HG02763 (cell line): ENCODE measurements around the gene PWP1.
A peak's percentile ranks its signal among the peaks of the same experiment; 100 is the strongest.

Source experiments
- ATAC-seq: cut with Tn5 transposase; IDR thresholded peaks from one replicate; pipeline ENCODE4 v1.9.1; 2021; ENCODE audit warnings: mild to moderate bottlenecking, moderate library complexity; ENCODE audit not compliant: unreplicated experiment

Gene PWP1

DNA sequence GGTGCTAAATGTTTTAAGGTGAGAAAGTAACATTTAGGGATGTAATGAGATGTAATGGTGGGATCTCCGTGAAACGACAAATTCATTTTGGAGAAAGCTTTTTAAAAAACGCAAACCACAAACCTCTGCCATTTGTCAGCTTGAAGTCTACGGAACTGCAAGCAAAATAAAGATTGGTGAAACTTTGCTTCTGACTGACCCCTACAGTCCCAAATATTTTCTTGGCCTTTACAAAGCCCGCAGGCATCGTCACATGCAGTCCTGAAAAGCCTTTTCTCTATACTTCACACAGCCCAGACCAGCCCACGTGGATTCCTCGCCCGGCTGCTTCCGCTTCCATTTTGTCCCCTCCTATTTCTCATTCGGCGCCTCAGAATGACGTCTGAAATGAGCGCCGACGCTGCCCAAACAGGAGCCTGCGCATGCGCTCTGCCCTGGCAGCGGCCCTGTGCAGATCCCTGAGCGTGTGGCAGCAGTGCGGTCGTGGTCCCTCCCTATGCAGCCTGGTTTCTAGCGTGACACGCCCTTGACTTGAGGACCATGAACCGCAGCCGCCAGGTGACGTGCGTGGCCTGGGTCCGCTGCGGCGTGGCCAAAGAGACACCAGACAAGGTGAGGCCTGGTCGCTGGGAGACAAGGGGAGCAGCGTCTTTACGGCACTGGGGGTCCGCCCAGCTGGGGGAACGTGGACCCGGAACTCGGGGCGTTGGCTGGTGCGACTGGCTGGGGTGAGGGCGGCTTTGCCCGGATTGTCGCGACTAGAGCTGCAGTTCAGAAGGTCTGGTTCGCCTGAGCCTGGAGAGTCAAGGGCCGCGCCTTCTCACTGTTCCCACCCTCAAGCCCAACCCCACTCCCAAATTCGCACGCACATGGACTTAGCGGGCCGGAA lies at the start of gene PWP1:
TSS of gene PWP1 (plus strand) at position 440 of the 889 bp plus-strand sequence. CDS start at position 541, 101 bp downstream.
- ATAC-seq: peak; percentile 88

DNA sequence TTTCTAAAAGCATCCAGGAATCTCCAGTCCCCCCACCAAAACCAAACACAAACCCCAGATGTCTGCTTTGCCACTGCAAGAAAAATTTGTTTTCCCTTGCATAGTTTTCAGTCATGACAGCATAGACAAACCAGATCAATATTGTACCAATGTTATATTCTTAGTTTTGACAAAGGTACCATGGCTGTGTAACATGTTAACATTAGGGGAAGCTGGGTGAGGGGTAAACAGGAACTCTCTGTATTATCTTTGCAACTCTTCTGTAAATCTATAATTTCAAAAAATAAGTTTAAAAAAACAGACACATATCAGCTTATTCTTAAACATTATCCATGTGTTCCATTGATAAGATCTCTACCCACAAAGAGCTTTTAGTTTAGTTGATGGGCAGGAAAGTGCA lies 44.4 kb upstream of the PWP1 start:
- no peak for ATAC-seq

- ATAC-seq: no peak
Measured at GRCh38 chr12:107642240-107642639, 43.4 kb upstream of the PWP1 start.

GRCh38 chr12:107645630-107646333 lies 39.8 kb upstream of the PWP1 start:
- no peak for ATAC-seq

GRCh38 chr12:107646436-107646835 lies 39.2 kb upstream of the PWP1 start:
- ATAC-seq: no peak

DNA sequence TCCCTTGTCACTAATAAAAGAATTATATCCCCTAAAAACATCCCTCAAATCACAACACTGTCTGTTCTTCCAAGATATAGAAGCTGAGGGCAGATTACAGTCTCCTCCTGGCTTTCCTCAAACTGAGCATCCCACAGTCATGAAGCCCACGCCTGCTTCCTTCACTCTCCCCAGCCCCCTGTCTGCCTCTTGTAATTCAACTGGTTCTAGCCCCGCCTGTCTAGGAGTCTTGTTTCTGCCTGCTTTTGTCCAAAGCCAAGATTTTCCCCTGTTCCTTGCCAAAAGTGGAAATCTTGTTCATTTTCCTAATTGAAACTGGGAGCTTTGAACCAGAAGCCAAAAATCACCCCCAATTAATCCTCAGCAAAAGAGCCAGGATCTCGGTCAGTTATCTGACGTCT lies 35.9 kb upstream of the PWP1 start:
- no peak for ATAC-seq

GRCh38 chr12:107650977-107651376 lies 34.6 kb upstream of the PWP1 start:
- no peak for ATAC-seq

DNA sequence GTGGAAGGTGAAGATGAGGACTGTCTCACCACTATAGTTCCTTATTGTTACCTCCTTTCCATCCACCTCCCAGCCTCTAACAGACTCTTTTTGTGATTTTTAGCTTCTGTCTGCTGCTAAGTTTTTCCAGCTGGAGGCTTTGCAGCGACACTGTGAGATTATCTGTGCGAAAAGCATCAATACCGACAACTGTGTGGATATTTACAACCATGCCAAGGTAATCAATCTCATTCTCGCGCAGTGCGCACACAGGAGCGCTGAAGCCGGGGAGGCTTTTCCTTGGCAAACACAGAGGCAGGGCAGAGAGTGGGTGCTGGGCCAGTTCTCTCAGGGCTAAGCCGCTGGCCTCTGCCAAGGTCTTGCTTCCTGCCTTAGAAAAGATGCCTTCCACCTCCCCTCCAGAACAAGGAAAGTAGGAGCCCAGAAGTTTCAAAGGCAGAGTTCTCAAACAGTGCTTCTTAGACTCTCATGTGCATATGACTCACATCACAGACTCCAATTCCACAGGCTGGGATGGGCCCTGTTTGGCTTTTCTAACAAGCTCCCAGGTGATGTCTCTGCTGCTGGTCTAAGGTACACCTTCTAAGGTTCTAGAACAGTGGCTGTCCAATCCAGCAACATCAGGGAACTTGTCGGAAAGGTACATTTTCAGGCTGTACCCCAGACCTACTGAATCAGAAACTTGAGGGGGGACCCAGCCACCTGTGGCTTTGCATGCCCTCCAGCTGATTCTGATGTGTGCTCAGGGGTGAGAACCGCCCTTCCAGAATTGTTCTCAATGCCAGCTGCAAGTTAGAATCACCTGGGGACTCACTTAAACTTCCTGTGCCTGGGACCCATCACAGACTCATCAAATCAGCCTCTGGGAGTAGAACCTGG lies 33.8 kb upstream of the PWP1 start:
- no peak for ATAC-seq

- ATAC-seq: no peak
Measured at GRCh38 chr12:107653519-107653918, 32.1 kb upstream of the PWP1 start.

- no peak for ATAC-seq
Measured at GRCh38 chr12:107654873-107655272, 30.7 kb upstream of the PWP1 start.

GRCh38 chr12:107655281-107656065 lies 30.1 kb upstream of the PWP1 start:
- no peak for ATAC-seq

- ATAC-seq: no peak
Measured at GRCh38 chr12:107656302-107656701, 29.3 kb upstream of the PWP1 start.

DNA sequence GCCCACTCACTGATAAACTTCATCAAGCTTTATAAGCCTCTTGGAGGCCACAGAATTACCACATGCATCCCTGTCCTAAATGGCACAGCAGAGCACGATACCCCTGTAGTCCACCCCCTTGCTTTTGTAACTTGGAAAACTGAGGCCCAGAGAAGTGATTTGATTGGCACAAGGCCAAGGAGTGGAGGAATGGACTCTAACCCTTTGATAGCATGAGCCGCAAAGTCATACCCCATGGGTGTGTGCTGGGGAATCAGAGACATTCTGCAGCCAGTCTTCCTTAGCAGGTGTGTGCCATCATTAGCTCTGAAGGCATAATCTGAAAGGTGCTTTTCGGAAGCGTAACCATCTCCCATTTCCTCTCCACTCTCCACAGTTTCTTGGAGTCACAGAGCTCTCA lies 28.5 kb upstream of the PWP1 start:
- no peak for ATAC-seq

DNA sequence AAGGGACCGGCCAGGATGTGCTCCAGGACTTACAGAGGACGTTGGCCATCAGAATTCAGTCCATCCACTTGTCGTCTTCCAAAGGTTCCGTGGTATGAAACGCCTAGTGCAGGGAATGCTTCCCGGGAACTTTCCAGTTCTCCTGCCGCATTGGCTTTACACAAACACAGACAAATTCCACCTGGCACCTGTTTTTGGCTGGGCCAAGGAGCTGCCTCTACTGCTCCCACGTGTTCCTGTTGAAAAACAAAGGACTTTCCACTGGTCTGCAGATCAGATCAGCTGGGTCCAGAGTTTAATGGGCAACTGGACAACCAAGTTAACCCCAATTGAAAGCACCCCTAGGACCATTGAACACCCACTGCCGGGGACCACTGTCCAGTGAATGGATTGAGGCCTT lies 28.0 kb upstream of the PWP1 start:
- no peak for ATAC-seq

DNA sequence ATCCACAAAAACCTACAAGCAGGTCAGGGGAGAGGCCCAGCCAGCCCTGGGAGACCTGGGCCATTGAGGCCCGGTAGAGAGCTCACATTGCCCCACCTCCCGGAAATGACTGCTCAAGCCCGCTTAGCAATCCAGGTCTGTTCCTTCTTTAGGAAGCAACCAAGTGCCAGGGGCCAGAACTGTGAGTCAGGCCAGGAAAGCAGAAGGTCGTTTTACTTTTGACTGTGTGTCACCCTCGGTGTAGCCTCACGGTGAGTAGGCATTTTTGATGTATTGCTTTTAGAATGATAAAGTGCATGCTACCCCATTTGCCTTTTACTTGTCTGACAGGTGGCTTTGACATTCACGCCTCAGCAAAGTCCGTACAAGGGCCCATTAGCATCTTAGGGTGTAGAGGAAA lies 25.4 kb upstream of the PWP1 start:
- no peak for ATAC-seq

GRCh38 chr12:107660861-107661415 lies 24.7 kb upstream of the PWP1 start:
- no peak for ATAC-seq

GRCh38 chr12:107661830-107662229 lies 23.8 kb upstream of the PWP1 start:
- ATAC-seq: no peak

GRCh38 chr12:107662484-107662883 lies 23.1 kb upstream of the PWP1 start:
- ATAC-seq: no peak

DNA sequence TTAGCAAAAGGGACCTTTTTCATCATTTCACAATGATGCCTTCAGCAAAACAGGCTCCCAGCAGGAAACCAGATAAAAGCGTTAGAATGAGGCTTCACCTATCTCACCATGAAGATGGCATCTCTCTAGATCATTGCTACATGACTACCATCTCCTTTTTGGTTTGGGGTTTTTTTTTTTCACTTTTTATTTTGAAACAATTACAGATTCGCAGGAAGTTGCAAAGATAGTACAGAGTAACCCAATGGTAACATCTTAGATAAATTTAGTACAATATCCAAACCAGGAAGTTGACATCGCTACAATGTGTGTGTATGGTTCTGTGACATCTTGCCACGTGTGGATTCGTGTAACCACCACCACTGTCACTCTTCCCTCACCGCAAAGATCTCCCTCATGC lies 22.3 kb upstream of the PWP1 start:
- ATAC-seq: no peak

GRCh38 chr12:107666009-107666408 lies 19.6 kb upstream of the PWP1 start:
- ATAC-seq: no peak
